Lung (tissue), 12 donors: ENCODE results near the gene TRAPPC11. TPM values are rescaled to one million over a fixed set of nuclear protein-coding genes. Genes with fewer than 3 reads are reported as not detected.

ENCODE experiments used
- ATAC-seq: fragments of 200-7000 bp; cut with Tn5 transposase; one replicate; pipeline ENCODE4 v1.9.1; 2020; ENCODE audit warnings: moderate number of reproducible peaks; ENCODE audit not compliant: insufficient read depth, low FRiP score
- DNase-seq, 3 donors: peaks; one replicate each; pipeline ENCODE4 v3.0.0-alpha.2; 2013 to 2017
- H3K27ac ChIP-seq, 2 donors: one replicate each; pipeline ENCODE4 v1.5.1; 2013; ENCODE audit warnings: mild to moderate bottlenecking in 2 of 2, moderate library complexity in 2 of 2, control low read depth in 1 of 2, inconsistent platforms in 1 of 2, low read depth in 1 of 2, low read length in 1 of 2
- H3K27me3 ChIP-seq, 3 donors: one replicate each; pipeline ENCODE4 v1.5.1; 2013; ENCODE audit warnings: low read length in 2 of 3; ENCODE audit not compliant: control insufficient read depth in 3 of 3, insufficient read depth in 3 of 3
- H3K36me3 ChIP-seq, 4 donors: one replicate each; pipeline ENCODE4 v1.5.1; 2013; ENCODE audit warnings: low read length in 4 of 4, mild to moderate bottlenecking in 1 of 4, moderate library complexity in 1 of 4; ENCODE audit not compliant: control insufficient read depth in 4 of 4, insufficient read depth in 4 of 4
- H3K4me1 ChIP-seq, 5 donors: one replicate each; pipeline ENCODE4 v1.5.1; 2013; ENCODE audit warnings: low read length in 5 of 5, mild to moderate bottlenecking in 2 of 5, moderate library complexity in 1 of 5; ENCODE audit not compliant: control insufficient read depth in 5 of 5, insufficient read depth in 5 of 5
- H3K4me3 ChIP-seq: one replicate; pipeline ENCODE4 v1.5.1; 2013; ENCODE audit warnings: mild to moderate bottlenecking, control low read depth, moderate library complexity
- H3K9ac ChIP-seq, 2 donors: one replicate each; pipeline ENCODE4 v1.5.1; 2013; ENCODE audit warnings: low read length in 2 of 2, control low read depth in 1 of 2; ENCODE audit not compliant: insufficient read depth in 1 of 2
- H3K9me3 ChIP-seq, 4 donors: one replicate each; pipeline ENCODE4 v1.5.1; 2013; ENCODE audit warnings: low read length in 3 of 4, mild to moderate bottlenecking in 1 of 4, moderate library complexity in 1 of 4; ENCODE audit not compliant: control insufficient read depth in 4 of 4, insufficient read depth in 3 of 4
- CTCF ChIP-seq: IDR thresholded peaks from 2 replicates; pipeline ENCODE4 v1.5.1; 2012; ENCODE audit warnings: mild to moderate bottlenecking; ENCODE audit errors: control extremely low read depth, extremely low read depth
- WGBS, 2 donors: extraction: QIAGEN DNeasy Blood & Tissue Kit; methylation state at CpG; one replicate each; pipeline ENCODE4 v1.1.7; 2013; 5-methylcytosine and 5-hydroxymethylcytosine counted together
- polyA plus RNA-seq, 2 donors: library from polyadenylated mRNA; stranded (reverse); fragments of 200-250 nt; gene quantifications; one replicate each; pipeline ENCODE4 v1.2.1, GENCODE V29; 2013
- total RNA-seq, 2 donors: library from RNA; depleted of rRNA in 1 of 2; stranded (reverse); fragments of >200 nt in 1 of 2; gene quantifications; one replicate each; pipeline ENCODE4 v1.2.1, GENCODE V29; 2014 to 2021
- donor health status: control.
- donor health status: control.
- donor health status: Bipolar disorder and iron deficiency.
- donor health status: healthy.
- donor health status: DM: yes; HTN: yes; CAD: no.

TRAPPC11 gene
- total and polyA plus RNA-seq, 4 donors = 15.5 to 80.1 (median 25.4) TPM

- DNase-seq = no peak
- ATAC-seq = no peak
- Histone ChIP-seq H3K27ac (no peak overlapping the region), H3K36me3 (peaks cover 10 to 28% (median 21%) of the 10 kb centered on the region in 4 donors), H3K9ac (no peak overlapping the region), H3K4me1 (no peaks in the 10 kb centered on the region), H3K4me3 (no peak overlapping the region), H3K27me3 (no peaks in the 10 kb centered on the region), H3K9me3 (no peaks in the 10 kb centered on the region)
- 83 to 91% methylated on average over 7 of the region's 7 CpGs for WGBS, 2 donors
- no peak for TF ChIP-seq CTCF
These were observed 55.5 kb downstream of the TRAPPC11 start for GRCh38 chr4:183714626-183715025.

- no peak for TF ChIP-seq CTCF
- peaks cover 0 to 1% (median 0%) of the 10 kb centered on the region in 4 donors for H3K9me3 ChIP-seq
- peaks cover 10 to 22% (median 19%) of the 10 kb centered on the region in 4 donors for H3K36me3 ChIP-seq
- H3K9ac ChIP-seq = no peak overlapping the region
- no peak overlapping the region for H3K4me3 ChIP-seq
- H3K27me3 ChIP-seq = no peaks in the 10 kb centered on the region
- no peak overlapping the region for H3K27ac ChIP-seq
- no peaks in the 10 kb centered on the region for H3K4me1 ChIP-seq
- 91 to 96% methylated on average over 4 of the region's 4 CpGs for WGBS, 2 donors
- ATAC-seq (no peak), DNase-seq (no peak)
These were observed 57.2 kb downstream of the TRAPPC11 start for GRCh38 chr4:183716302-183716701.

DNA sequence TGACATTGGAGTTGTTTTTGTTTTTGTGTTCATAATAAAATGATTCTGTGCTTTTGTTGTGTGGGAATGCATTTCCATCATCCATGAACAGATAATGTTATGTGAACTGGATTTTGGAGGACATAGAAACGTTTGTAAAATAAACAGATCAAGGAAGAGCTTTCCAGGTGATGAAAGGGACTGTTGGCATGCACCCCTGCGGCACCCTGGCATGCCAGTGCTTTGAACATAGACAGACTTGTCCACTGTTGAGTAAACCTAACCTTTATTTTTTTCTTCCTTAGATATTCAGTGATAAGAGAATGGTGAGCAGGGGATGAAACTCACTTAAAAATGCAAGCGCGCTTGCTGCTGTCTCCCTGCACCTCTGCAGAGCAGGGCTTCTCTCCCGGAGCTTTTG, 59.8 kb downstream of the TRAPPC11 start:
- no peak for ATAC-seq
- no peak overlapping the region for H3K27ac ChIP-seq
- WGBS, 2 donors = 76 to 78% methylated on average over 5 of the region's 5 CpGs
- TF ChIP-seq CTCF = no peak
- H3K4me1 ChIP-seq = peaks cover 0 to 9% (median 0%) of the 10 kb centered on the region in 5 donors
- no peak overlapping the region for H3K4me3 ChIP-seq
- DNase-seq = no peak
- H3K9me3 ChIP-seq = peaks cover 0 to 2% (median 0%) of the 10 kb centered on the region in 4 donors
- no peak overlapping the region for H3K9ac ChIP-seq
- peaks cover 0 to 9% (median 2%) of the 10 kb centered on the region in 4 donors for H3K36me3 ChIP-seq
- no peaks in the 10 kb centered on the region for H3K27me3 ChIP-seq
